Glutamatergic neuron (in vitro differentiated cells): ENCODE measurements around the gene CYP1A2. TPM values are rescaled to one million over a fixed set of nuclear protein-coding genes. Genes with fewer than 3 reads are reported as not detected.

Source experiments
- DNase-seq: peaks from one replicate; pipeline ENCODE4 v3.0.0; 2022
- H3K27ac Mint-ChIP-seq: one replicate; pipeline ENCODE4 v1.8.0; 2020; ENCODE audit warnings: mild to moderate bottlenecking, mixed read lengths, inconsistent platforms; ENCODE audit not compliant: unreplicated experiment
- H3K27me3 Mint-ChIP-seq: one replicate; pipeline ENCODE4 v1.8.0; 2020; ENCODE audit warnings: mild to moderate bottlenecking, moderate library complexity, mixed read lengths, inconsistent platforms; ENCODE audit not compliant: unreplicated experiment
- H3K36me3 Mint-ChIP-seq: one replicate; pipeline ENCODE4 v1.8.0; 2020; ENCODE audit warnings: mild to moderate bottlenecking, mixed read lengths, inconsistent platforms; ENCODE audit not compliant: unreplicated experiment
- H3K4me1 Mint-ChIP-seq: one replicate; pipeline ENCODE4 v1.8.0; 2020; ENCODE audit warnings: mild to moderate bottlenecking, low read depth, mixed read lengths, inconsistent platforms; ENCODE audit not compliant: unreplicated experiment
- H3K4me3 Mint-ChIP-seq: one replicate; pipeline ENCODE4 v1.8.0; 2020; ENCODE audit warnings: mild to moderate bottlenecking, mixed read lengths, inconsistent platforms; ENCODE audit not compliant: unreplicated experiment
- H3K9me3 Mint-ChIP-seq: one replicate; pipeline ENCODE4 v1.8.0; 2020; ENCODE audit warnings: mild to moderate bottlenecking, moderate library complexity, mixed read lengths, inconsistent platforms; ENCODE audit not compliant: unreplicated experiment
- CTCF ChIP-seq: fragments of 200-600 bp; sonication (generic); IDR thresholded peaks from one replicate; pipeline ENCODE4 v1.5.0; 2021; ENCODE audit not compliant: partially characterized antibody, unreplicated experiment
- total RNA-seq: library from RNA; stranded (reverse); fragmentation: NEBNext Ultra II Directional; extraction: Animal tissue kit (Norgen Biotek cat#: 25700); gene quantifications from one replicate; pipeline ENCODE4 v1.2.1, GENCODE V29; 2021; ENCODE audit not compliant: unreplicated experiment

Gene CYP1A2
- total RNA-seq, 1 donor from 2014 or later = not detected

GRCh38 chr15:74768771-74769342 lies 20.2 kb downstream of the CYP1A2 start:
- Mint-ChIP-seq H3K9me3 (no peaks in the 10 kb centered on the region), H3K4me1 (peaks cover 4% of the 10 kb centered on the region), H3K4me3 (peak overlapping the region; percentile 17), H3K36me3 (no peaks in the 10 kb centered on the region), H3K27ac (no peak overlapping the region), H3K27me3 (peaks cover 5% of the 10 kb centered on the region)
- DNase-seq = peak; percentile 80
- TF ChIP-seq CTCF = peak; percentile 94

DNA sequence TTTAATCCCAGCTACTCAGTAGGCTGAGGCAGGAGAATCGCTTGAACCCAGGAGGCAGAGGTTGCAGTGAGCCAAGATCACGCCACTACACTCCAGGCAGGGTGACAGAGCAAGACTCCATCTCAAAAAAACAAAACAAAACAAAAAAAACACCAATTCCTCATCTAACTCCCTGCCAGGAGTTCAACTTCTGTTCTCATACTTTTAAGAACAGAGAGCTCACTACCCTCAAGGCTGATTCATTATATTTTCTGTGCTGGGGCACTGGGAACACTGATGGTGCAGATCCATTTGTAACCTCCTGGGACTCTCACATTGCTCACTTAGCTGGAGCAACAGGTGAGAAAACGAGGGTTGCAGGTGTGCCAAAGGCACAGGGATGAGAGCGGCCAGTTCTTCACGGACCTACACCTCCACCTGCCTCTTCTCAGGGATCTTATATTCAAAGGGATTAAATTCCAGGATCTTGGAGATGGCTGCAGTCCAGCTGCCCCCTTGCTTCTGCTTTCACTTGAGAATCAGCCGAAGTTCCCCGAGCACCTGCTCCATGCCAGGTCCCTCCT lies 20.9 kb downstream of the CYP1A2 start:
- no peak overlapping the region for H3K4me3 Mint-ChIP-seq
- H3K9me3 Mint-ChIP-seq = no peaks in the 10 kb centered on the region

GRCh38 chr15:74770211-74770903 lies 21.7 kb downstream of the CYP1A2 start:
- no peaks in the 10 kb centered on the region for H3K36me3 Mint-ChIP-seq
- peaks cover 4% of the 10 kb centered on the region for H3K4me1 Mint-ChIP-seq
- no peak for TF ChIP-seq CTCF
- no peak for DNase-seq
- H3K9me3 Mint-ChIP-seq = no peaks in the 10 kb centered on the region
- H3K4me3 Mint-ChIP-seq = no peak overlapping the region
- no peak overlapping the region for H3K27ac Mint-ChIP-seq
- H3K27me3 Mint-ChIP-seq = peaks cover 5% of the 10 kb centered on the region

More for the DNA sequence above, 20.9 kb downstream of the CYP1A2 start:
- H3K27me3 Mint-ChIP-seq = peaks cover 5% of the 10 kb centered on the region
- H3K36me3 Mint-ChIP-seq = no peaks in the 10 kb centered on the region
- no peak for TF ChIP-seq CTCF
- no peak overlapping the region for H3K27ac Mint-ChIP-seq
- no peak for DNase-seq
- peaks cover 4% of the 10 kb centered on the region for H3K4me1 Mint-ChIP-seq

GRCh38 chr15:74773329-74773728 lies 24.7 kb downstream of the CYP1A2 start:
- Mint-ChIP-seq H3K9me3 (peaks cover 1% of the 10 kb centered on the region), H3K27ac (no peak overlapping the region), H3K27me3 (peaks cover 9% of the 10 kb centered on the region), H3K4me1 (peaks cover 19% of the 10 kb centered on the region), H3K36me3 (no peaks in the 10 kb centered on the region), H3K4me3 (no peak overlapping the region)
- DNase-seq = no peak
- TF ChIP-seq CTCF = no peak

- no peak for DNase-seq
- Mint-ChIP-seq H3K9me3 (peaks cover 1% of the 10 kb centered on the region), H3K27ac (no peak overlapping the region), H3K4me3 (no peak overlapping the region), H3K36me3 (no peaks in the 10 kb centered on the region), H3K27me3 (peaks cover 9% of the 10 kb centered on the region), H3K4me1 (peaks cover 18% of the 10 kb centered on the region)
- TF ChIP-seq CTCF = no peak
Observed at GRCh38 chr15:74773731-74774252, 25.1 kb downstream of the CYP1A2 start.
